ENCODE measurements around the gene ZC3H18. TPM values are rescaled to one million over a fixed set of nuclear protein-coding genes. Genes with fewer than 3 reads are reported as not detected.

Gene ZC3H18
- total and polyA plus RNA-seq, 2 of the 4 experiments (the other 2 are of a cell fraction), result 3.4 to 21.3 TPM

DNA sequence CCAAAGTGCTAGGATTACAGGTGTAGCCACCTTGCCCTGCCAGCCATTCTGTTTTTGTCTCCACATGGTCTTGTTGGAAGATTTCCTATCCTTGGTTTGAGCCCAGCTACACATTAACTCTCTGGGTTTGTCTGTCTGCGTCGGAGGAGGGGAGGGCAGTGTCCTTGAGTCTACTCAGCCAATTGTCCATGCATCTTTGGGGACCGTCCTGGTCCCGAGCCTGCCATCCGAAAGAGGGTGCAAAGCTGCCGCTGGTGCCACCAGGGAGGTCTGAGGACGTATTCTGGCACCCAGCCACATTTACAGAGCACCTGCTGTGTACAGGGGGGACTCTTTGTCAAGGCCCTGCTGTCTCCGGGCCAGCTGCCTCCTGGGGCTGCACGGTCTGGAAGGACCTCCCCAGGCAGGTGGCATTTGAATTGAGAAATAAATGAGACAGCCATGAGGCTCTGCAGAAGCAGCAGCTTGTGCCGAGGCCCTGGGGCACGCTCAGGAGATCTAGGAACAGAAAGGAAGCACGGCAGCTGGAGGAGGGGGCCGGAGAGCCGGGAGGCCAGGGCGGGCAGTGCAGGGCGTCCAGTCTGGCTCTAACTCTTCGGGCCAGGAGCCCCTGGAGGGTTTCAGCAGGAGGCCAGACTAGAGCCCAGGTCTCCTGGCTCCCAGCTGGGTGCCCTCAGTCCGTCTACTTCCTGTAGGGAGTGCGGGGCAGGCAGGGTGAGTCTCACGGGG is 79.2 kb downstream of the ZC3H18 start (continued):
- no peak for TF ChIP-seq CEBPB (IDR thresholded peaks at IDR 0.05; ENCODE audit: low read depth, low read length)
- no peak for TF ChIP-seq FOS (IDR thresholded peaks at IDR 0.05; ENCODE audit: low read depth, low read length)
- no peak for TF ChIP-seq SMC3 (IDR thresholded peaks at IDR 0.05; ENCODE audit: low read depth, low read length)
- TF ChIP-seq MXI1 (IDR thresholded peaks at IDR 0.05; ENCODE audit: borderline replicate concordance, low read depth, low read length), result no peak
- no peak for TF ChIP-seq CHD1 (IDR thresholded peaks at IDR 0.05; ENCODE audit: low read depth, low read length)
- no peak for TF ChIP-seq RFX5 (IDR thresholded peaks at IDR 0.05; ENCODE audit: low read depth, low read length)
